ENCODE results near the gene TTC9.

DNA sequence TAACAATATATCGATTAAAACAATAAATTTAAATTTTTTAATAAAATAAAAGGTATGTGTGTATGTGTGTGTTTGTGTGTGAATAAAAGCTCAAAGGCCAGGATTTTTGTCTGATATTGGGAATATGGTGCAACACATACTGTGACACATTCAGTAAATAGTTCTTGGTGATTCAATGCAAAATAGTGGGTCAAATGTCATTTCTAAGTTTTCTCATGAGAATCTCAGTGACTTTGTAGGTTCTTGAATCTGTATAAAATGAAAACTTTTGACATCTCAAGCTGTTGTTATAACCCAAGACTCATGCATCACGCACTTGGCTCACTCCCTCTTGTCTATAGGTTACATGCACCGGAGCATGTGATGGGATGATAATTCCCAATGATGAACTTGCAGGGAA, 25.1 kb upstream of the TTC9 start:
- TF ChIP-seq, protein P1, sequence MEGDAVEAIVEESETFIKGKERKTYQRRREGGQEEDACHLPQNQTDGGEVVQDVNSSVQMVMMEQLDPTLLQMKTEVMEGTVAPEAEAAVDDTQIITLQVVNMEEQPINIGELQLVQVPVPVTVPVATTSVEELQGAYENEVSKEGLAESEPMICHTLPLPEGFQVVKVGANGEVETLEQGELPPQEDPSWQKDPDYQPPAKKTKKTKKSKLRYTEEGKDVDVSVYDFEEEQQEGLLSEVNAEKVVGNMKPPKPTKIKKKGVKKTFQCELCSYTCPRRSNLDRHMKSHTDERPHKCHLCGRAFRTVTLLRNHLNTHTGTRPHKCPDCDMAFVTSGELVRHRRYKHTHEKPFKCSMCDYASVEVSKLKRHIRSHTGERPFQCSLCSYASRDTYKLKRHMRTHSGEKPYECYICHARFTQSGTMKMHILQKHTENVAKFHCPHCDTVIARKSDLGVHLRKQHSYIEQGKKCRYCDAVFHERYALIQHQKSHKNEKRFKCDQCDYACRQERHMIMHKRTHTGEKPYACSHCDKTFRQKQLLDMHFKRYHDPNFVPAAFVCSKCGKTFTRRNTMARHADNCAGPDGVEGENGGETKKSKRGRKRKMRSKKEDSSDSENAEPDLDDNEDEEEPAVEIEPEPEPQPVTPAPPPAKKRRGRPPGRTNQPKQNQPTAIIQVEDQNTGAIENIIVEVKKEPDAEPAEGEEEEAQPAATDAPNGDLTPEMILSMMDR (conservative IDR thresholded peaks at IDR 0.05 in 1 of 2, IDR thresholded peaks at IDR 0.05 in 1 of 2; ENCODE audit: low read depth in 1 of 2, low read length in 2 of 2), result no peak
- no peak for TF ChIP-seq EZH2 (IDR thresholded peaks at IDR 0.05; ENCODE audit: low read length, missing control alignments)

All from fibroblast of lung (primary cell).